Caco-2 (cell line): ENCODE measurements around the gene AUTS2. TPM values are rescaled to one million over a fixed set of nuclear protein-coding genes. Genes with fewer than 3 reads are reported as not detected.

ENCODE experiments used
- BruUV-seq: library from RNA; stranded (reverse); fragments of 400-500 nt; replicated peaks from 2 replicates; lab custom pipeline; 2021; lab: Mats Ljungman, UMichigan
- CTCF ChIA-PET: fragments of 300-600 bp; sonication (Branson Sonifier 250); formaldehyde crosslinking; loops from one replicate; lab custom pipeline; 2022; ENCODE audit warnings: antibody characterized with exemption; lab: Charles Lee
- POLR2A ChIA-PET: fragments of 300-600 bp; sonication (Branson Sonifier 250); formaldehyde crosslinking; loops from one replicate; lab custom pipeline; 2022; ENCODE audit warnings: antibody characterized with exemption; lab: Charles Lee
- DNase-seq, 2 experiments: peaks; one replicate each; pipeline versions ENCODE4 v3.0.0 to v3.0.0-alpha.2; 2020 to 2022
- H3K27me3 ChIP-seq: replicated peaks from 2 replicates; pipeline ENCODE4 v1.6.0; 2011; ENCODE audit warnings: low read length; ENCODE audit not compliant: control insufficient read depth, insufficient read depth
- H3K36me3 ChIP-seq: 2 replicates; pipeline ENCODE4 v1.5.1; 2011; ENCODE audit warnings: low read length; ENCODE audit not compliant: control insufficient read depth, insufficient read depth
- H3K4me1 ChIP-seq: fragments of 250-450 bp; sonication (Bioruptor Pico); 2 replicates; pipeline ENCODE4 v1.5.1; 2020; ENCODE audit warnings: mild to moderate bottlenecking
- H3K4me3 ChIP-seq: 2 replicates; pipeline ENCODE4 v1.5.1; 2011; ENCODE audit warnings: low read depth, mild to moderate bottlenecking, control low read depth, low read length
- H3K9me3 ChIP-seq: fragments of 250-450 bp; sonication (Bioruptor Pico); 2 replicates; pipeline ENCODE4 v1.5.1; 2020; ENCODE audit warnings: mild to moderate bottlenecking, moderate library complexity
- H3K27ac Mint-ChIP-seq: one replicate; pipeline ENCODE4 v1.8.0; 2022; ENCODE audit warnings: mixed read lengths; ENCODE audit not compliant: unreplicated experiment
- H3K27me3 Mint-ChIP-seq: one replicate; pipeline ENCODE4 v1.8.0; 2022; ENCODE audit warnings: mixed read lengths; ENCODE audit not compliant: insufficient read depth, unreplicated experiment
- H3K36me3 Mint-ChIP-seq: one replicate; pipeline ENCODE4 v1.8.0; 2022; ENCODE audit warnings: mild to moderate bottlenecking, mixed read lengths; ENCODE audit not compliant: insufficient read depth, unreplicated experiment
- H3K4me1 Mint-ChIP-seq: one replicate; pipeline ENCODE4 v1.8.0; 2022; ENCODE audit warnings: low read depth, mixed read lengths; ENCODE audit not compliant: unreplicated experiment
- H3K4me3 Mint-ChIP-seq: one replicate; pipeline ENCODE4 v1.8.0; 2022; ENCODE audit warnings: mild to moderate bottlenecking, moderate library complexity, mixed read lengths; ENCODE audit not compliant: unreplicated experiment
- H3K9me3 Mint-ChIP-seq: one replicate; pipeline ENCODE4 v1.8.0; 2022; ENCODE audit warnings: mixed read lengths; ENCODE audit not compliant: unreplicated experiment
- intact Hi-C: fragments of 100-400 bp; cut with micrococcal nuclease; formaldehyde crosslinking; loops from one replicate; pipeline ENCODE4 v1.10.0; 2022; ENCODE audit not compliant: unreplicated experiment
- total RNA-seq: library from RNA; stranded (reverse); gene quantifications from 2 replicates; pipeline ENCODE4 v1.2.3, GENCODE V29; 2022
- TF ChIP-seq, protein P1 (sequence below), 2 experiments: fragments of 200-600 bp in 1 of 2; IDR thresholded peaks; 1 replicate in 1 of 2; 2 replicates in 1 of 2; pipeline versions ENCODE4 v1.5.1 to v1.8.0; 2011 to 2022; ENCODE audit warnings: antibody characterized with exemption in 1 of 2, control low read depth in 1 of 2, inconsistent platforms in 1 of 2, low read depth in 1 of 2, low read length in 1 of 2, mild to moderate bottlenecking in 1 of 2, moderate library complexity in 1 of 2; ENCODE audit not compliant: insufficient read depth in 1 of 2, severe bottlenecking in 1 of 2, unreplicated experiment in 1 of 2

AUTS2 gene
- total RNA-seq, 1 experiment from 2014 or later, result 37.1 TPM

DNA sequence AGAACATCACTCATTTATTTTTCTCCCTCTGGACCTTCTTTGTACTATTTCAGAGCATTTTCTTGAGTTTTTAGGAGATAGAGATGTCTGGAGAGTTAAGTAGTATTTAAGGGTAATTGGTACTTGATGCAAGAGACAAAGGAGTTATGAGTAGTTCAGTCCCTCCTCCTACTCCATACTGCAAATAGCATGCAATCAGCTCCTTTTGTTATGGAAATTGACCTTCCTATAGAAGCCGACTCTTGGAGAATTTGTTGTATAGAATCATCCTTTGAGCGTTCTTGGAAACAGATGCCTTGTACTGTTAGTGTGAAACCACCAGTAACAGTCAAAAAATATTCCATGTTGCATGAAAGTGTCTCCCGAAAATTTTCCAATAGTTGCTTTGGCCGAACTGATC is 1105.5 kb downstream of the AUTS2 start:
- Histone ChIP-seq H3K27me3 (no peaks in the 10 kb centered on the region), H3K4me1 (no peaks in the 10 kb centered on the region), H3K9me3 (no peaks in the 10 kb centered on the region), H3K36me3 (peaks cover 3% of the 10 kb centered on the region; the same call in 1 of the 2 replicates), H3K4me3 (no peak overlapping the region)
- Mint-ChIP-seq H3K36me3 (peaks cover 7% of the 10 kb centered on the region), H3K27me3 (no peaks in the 10 kb centered on the region), H3K27ac (no peak overlapping the region), H3K4me1 (no peaks in the 10 kb centered on the region), H3K4me3 (no peak overlapping the region), H3K9me3 (no peaks in the 10 kb centered on the region)
- no TSS peak for BruUV-seq
- intact Hi-C loops, result no loop called here
- DNase-seq, result no peak
- ChIA-PET POLR2A (no interaction called here), CTCF (no interaction called here)
- TF ChIP-seq, protein P1, sequence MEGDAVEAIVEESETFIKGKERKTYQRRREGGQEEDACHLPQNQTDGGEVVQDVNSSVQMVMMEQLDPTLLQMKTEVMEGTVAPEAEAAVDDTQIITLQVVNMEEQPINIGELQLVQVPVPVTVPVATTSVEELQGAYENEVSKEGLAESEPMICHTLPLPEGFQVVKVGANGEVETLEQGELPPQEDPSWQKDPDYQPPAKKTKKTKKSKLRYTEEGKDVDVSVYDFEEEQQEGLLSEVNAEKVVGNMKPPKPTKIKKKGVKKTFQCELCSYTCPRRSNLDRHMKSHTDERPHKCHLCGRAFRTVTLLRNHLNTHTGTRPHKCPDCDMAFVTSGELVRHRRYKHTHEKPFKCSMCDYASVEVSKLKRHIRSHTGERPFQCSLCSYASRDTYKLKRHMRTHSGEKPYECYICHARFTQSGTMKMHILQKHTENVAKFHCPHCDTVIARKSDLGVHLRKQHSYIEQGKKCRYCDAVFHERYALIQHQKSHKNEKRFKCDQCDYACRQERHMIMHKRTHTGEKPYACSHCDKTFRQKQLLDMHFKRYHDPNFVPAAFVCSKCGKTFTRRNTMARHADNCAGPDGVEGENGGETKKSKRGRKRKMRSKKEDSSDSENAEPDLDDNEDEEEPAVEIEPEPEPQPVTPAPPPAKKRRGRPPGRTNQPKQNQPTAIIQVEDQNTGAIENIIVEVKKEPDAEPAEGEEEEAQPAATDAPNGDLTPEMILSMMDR (IDR thresholded peaks at IDR 0.05; ENCODE audit: insufficient read depth in 1 of 2, low read depth in 1 of 2, low read length in 1 of 2, severe bottlenecking in 1 of 2, unreplicated experiment in 1 of 2), result no peak

DNA sequence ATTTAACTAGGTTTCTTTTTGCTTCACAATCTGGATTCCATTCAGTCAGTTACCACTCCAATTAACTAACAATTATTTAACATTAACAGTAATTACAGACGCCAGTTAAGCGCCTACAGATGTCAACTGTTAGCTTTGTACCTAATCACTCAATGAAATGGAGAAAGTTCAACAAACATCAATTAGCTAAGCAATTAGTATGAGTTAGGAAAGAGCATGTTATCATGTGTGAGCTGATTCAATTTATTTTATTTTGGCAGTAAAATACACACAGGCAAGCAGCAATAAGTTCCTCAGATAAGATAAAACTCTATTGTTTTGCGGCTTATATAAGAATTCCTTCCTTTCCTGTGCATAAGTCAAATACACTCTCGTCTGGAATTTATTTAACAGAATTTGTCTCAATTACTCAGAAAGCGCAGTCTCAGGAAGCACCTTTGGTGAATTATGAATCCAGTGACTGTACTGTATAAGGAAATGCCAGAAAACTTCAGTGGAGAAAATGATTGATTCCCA is 1106.6 kb downstream of the AUTS2 start:
- Mint-ChIP-seq H3K9me3 (no peaks in the 10 kb centered on the region), H3K4me1 (no peaks in the 10 kb centered on the region), H3K4me3 (no peak overlapping the region), H3K27me3 (no peaks in the 10 kb centered on the region), H3K36me3 (peaks cover 7% of the 10 kb centered on the region), H3K27ac (no peak overlapping the region)
- intact Hi-C loops, result no loop called here
- Histone ChIP-seq H3K36me3 (peaks cover 1% of the 10 kb centered on the region; the same call in 1 of the 2 replicates), H3K4me1 (peaks cover 10% of the 10 kb centered on the region), H3K4me3 (no peak overlapping the region), H3K9me3 (no peaks in the 10 kb centered on the region), H3K27me3 (no peaks in the 10 kb centered on the region)
- TF ChIP-seq, protein P1 (IDR thresholded peaks at IDR 0.05; ENCODE audit: insufficient read depth in 1 of 2, low read depth in 1 of 2, low read length in 1 of 2, severe bottlenecking in 1 of 2, unreplicated experiment in 1 of 2), result no peak
- POLR2A ChIA-PET, result no interaction called here
- BruUV-seq, result no TSS peak
- DNase-seq, result no peak
- CTCF ChIA-PET, result no interaction called here

DNA sequence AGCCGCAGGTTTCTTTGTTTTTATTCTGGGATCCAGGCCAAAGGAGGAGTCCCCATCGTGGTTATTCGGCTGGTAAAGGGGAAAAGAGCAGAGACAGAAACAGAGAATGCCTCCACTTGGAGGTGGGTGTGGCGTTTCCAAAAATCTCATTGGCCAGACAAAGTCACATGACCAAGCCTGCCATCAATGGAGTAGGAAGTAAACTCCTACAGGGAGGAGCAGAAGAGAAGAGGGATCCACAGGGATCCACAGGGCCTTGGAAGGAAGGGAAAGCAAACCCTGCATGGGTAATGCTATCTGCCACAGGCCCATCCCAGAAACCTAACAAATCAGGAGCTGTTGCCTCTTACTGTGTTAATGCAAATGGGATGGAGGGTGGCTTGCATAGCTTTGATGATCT is 1107.9 kb downstream of the AUTS2 start:
- no peaks in the 10 kb centered on the region for H3K9me3 ChIP-seq
- no TSS peak for BruUV-seq
- H3K4me3 ChIP-seq, result no peak overlapping the region
- Mint-ChIP-seq H3K4me3 (no peak overlapping the region), H3K36me3 (peaks cover 13% of the 10 kb centered on the region), H3K27me3 (no peaks in the 10 kb centered on the region), H3K4me1 (peaks cover 7% of the 10 kb centered on the region), H3K9me3 (no peaks in the 10 kb centered on the region), H3K27ac (no peak overlapping the region)
- H3K36me3 ChIP-seq, result 0 out of 2 replicates have a peak, but pooled peaks cover 1% of the 10 kb centered on the region
- no peaks in the 10 kb centered on the region for H3K27me3 ChIP-seq
- CTCF ChIA-PET, result no interaction called here
- TF ChIP-seq, protein P1 (IDR thresholded peaks at IDR 0.05; ENCODE audit: insufficient read depth in 1 of 2, low read depth in 1 of 2, low read length in 1 of 2, severe bottlenecking in 1 of 2, unreplicated experiment in 1 of 2), result no peak
- POLR2A ChIA-PET, result no interaction called here
- H3K4me1 ChIP-seq, result peaks cover 23% of the 10 kb centered on the region
- intact Hi-C loops, result no loop called here
- DNase-seq, result no peak
